ENCODE results near the gene CDC42EP3.

The CDC42EP3 gene

DNA sequence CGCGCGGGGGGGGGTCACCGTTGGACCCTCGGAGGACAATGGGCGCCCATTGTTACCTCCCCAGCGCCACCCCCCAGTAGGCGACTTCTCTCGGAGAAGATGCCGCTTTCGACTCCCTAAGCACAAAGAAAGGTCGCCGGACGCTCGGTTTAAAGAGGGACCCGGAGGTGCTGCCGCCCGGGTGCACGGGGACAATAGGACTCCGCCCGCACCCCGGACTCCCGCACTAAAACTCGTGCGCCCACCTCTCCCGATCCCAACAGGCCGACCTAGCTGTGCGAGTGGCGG is 318 bp upstream of the CDC42EP3 start:
- H3K4me3 ChIP-seq (ENCODE audit: low read depth, low read length), result peak overlapping the region; percentile 94
- TF ChIP-seq, protein P1, sequence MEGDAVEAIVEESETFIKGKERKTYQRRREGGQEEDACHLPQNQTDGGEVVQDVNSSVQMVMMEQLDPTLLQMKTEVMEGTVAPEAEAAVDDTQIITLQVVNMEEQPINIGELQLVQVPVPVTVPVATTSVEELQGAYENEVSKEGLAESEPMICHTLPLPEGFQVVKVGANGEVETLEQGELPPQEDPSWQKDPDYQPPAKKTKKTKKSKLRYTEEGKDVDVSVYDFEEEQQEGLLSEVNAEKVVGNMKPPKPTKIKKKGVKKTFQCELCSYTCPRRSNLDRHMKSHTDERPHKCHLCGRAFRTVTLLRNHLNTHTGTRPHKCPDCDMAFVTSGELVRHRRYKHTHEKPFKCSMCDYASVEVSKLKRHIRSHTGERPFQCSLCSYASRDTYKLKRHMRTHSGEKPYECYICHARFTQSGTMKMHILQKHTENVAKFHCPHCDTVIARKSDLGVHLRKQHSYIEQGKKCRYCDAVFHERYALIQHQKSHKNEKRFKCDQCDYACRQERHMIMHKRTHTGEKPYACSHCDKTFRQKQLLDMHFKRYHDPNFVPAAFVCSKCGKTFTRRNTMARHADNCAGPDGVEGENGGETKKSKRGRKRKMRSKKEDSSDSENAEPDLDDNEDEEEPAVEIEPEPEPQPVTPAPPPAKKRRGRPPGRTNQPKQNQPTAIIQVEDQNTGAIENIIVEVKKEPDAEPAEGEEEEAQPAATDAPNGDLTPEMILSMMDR (IDR thresholded peaks at IDR 0.05; ENCODE audit: low read depth, low read length), result no peak
- peaks cover 8% of the 10 kb centered on the region for H3K4me1 ChIP-seq
- H3K27me3 ChIP-seq, result no peaks in the 10 kb centered on the region
- peaks cover 26% of the 10 kb centered on the region for H3K36me3 ChIP-seq
- no peaks in the 10 kb centered on the region for H3K9me3 ChIP-seq
- DNase-seq, result no peak

DNA sequence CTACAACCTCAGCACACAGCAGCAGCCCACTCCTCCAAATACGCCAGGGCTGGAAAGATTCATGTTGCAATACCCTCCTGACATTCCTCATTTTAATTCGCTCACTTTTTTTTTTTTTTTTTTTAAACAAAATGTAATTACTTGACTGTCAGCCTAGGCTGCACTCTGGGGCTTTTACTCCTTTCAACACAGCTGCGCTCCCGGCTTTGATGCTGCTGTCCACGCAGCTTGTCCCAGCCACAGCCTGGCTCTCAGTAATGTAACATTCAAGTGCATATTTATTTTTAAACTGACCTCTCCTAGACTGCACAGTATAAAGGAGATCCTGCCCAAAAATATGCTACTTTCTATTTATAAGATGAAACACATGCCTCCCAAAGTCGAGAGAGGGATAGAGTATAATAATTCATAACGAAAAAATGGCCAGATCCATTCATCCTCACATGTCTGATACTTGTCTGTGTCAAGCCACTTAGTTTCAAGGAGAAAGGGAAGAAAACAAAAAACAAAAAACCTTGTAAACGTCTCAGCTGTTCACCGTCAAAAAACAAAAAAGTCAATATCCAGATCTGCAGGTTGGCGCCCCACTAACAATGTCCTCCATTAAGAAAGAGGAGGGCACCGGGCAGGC is 949 bp downstream of the CDC42EP3 start:
- DNase-seq, result no peak
- Histone ChIP-seq H3K36me3 (peaks cover 31% of the 10 kb centered on the region), H3K4me3 (ENCODE audit: low read depth, low read length) (peak overlapping the region; percentile 94), H3K4me1 (peaks cover 7% of the 10 kb centered on the region), H3K9me3 (no peaks in the 10 kb centered on the region), H3K27me3 (no peaks in the 10 kb centered on the region)
- TF ChIP-seq, protein P1 (IDR thresholded peaks at IDR 0.05; ENCODE audit: low read depth, low read length), result no peak

DNA sequence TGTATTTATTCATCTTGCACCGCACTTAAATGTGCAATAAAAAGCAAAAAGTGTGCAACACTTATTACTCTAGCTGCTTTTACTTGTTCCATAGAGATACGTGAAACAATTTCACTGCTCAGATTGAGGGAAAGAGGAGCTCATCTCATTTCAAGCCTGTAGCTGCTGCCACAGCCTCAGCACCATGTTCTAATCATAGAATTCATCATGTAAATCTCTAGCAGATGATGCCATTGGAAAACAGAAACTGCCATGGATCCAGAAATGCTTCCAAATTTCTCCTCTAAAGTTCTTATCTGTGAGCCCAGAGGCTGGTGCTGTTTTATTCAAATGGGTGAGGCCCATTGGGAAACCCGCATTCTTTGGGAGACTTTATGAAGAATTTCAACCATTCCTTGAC is 2.0 kb downstream of the CDC42EP3 start:
- TF ChIP-seq, protein P1 (IDR thresholded peaks at IDR 0.05; ENCODE audit: low read depth, low read length), result no peak
- Histone ChIP-seq H3K9me3 (no peaks in the 10 kb centered on the region), H3K4me3 (ENCODE audit: low read depth, low read length) (peak overlapping the region; percentile 94), H3K27me3 (no peaks in the 10 kb centered on the region), H3K4me1 (peaks cover 17% of the 10 kb centered on the region), H3K36me3 (peaks cover 41% of the 10 kb centered on the region)
- DNase-seq, result no peak

DNA sequence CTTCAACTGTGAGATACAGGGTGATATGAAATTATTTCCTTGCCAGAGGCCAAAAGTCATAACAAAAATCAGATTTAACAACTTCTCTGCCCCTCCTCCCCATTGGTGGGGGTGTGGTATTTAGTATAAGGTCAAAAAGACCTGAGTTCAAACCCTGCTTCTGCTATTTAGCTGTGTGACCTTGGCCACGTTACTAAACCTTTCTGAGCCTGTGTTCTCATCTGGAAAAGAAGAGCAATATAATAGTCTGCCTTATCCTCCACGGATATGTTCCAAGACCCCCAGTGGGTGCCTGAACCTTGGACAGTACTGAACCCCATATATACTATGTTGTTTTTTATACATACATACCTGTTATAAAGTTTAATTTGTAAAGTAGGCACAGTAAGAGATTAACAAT is 3.7 kb downstream of the CDC42EP3 start:
- peaks cover 30% of the 10 kb centered on the region for H3K4me1 ChIP-seq
- peak overlapping the region; percentile 94 for H3K4me3 ChIP-seq (ENCODE audit: low read depth, low read length)
- no peaks in the 10 kb centered on the region for H3K9me3 ChIP-seq
- no peak for DNase-seq
- peaks cover 59% of the 10 kb centered on the region for H3K36me3 ChIP-seq
- H3K27me3 ChIP-seq, result no peaks in the 10 kb centered on the region
- TF ChIP-seq, protein P1 (IDR thresholded peaks at IDR 0.05; ENCODE audit: low read depth, low read length), result no peak

DNA sequence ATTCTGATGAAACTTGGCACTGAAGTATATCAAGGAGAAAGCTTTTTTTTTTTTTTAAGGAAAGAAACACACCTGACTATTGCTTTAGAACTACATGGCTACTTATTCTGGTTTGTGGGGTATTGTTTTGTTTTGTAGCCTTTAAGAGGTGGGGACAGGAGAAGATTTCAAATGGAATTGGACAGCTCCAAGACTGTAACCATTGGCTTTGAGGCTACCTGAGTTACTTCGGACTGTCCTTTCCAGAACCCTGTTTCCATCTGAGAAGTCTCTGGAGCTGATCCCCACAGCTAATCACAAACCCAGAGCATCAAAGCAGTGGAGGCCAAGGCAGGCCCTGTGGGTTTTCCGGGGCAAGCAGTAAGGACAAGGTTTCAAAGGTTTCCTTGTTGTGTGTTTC is 4.7 kb downstream of the CDC42EP3 start:
- no peak for DNase-seq
- H3K4me3 ChIP-seq (ENCODE audit: low read depth, low read length), result peak overlapping the region; percentile 94
- H3K27me3 ChIP-seq, result no peaks in the 10 kb centered on the region
- peaks cover 68% of the 10 kb centered on the region for H3K36me3 ChIP-seq
- H3K9me3 ChIP-seq, result no peaks in the 10 kb centered on the region
- peaks cover 39% of the 10 kb centered on the region for H3K4me1 ChIP-seq
- TF ChIP-seq, protein P1 (IDR thresholded peaks at IDR 0.05; ENCODE audit: low read depth, low read length), result no peak

DNA sequence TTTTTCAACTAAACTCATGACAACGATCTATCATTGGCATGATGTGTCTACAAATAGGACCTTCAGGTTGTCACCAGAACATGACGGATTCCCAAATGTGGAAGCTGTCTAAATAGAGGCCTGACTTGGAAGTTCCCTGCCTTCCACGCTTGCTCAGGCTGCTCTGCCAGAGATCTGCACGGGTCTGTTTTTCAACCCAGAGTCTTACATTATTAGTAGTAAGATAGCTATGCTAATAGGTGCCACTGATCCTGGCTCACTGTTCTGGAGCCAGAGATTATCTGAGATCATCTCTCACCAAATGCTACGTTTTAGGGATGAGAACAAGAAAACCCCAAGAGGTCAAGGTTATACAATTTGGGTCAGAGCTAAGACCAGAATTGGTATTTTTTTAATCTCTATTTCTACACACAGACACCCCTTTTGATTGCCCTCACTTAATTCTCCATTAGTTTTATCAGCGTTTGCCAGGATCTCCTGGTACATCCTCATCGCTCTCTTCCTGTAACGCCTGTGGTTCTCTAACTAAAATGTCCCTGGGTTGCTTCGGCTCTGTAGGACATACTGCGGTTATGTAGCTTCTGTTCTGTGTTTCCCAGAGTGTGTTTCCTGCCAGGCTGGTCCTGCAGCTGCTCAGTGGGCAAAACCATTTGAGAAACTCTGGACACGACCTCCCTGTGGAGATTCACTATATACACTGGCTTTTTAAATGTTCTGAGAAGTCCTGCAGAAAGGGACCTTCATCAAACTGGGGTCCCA is 5.7 kb downstream of the CDC42EP3 start:
- Histone ChIP-seq H3K4me1 (peaks cover 49% of the 10 kb centered on the region), H3K27me3 (no peaks in the 10 kb centered on the region), H3K9me3 (no peaks in the 10 kb centered on the region), H3K36me3 (peaks cover 78% of the 10 kb centered on the region), H3K4me3 (ENCODE audit: low read depth, low read length) (peak overlapping the region; percentile 94)
- TF ChIP-seq, protein P1 (IDR thresholded peaks at IDR 0.05; ENCODE audit: low read depth, low read length), result no peak
- DNase-seq, result peak; percentile 63

All from BE2C (cell line).